GM12878 (cell line): ENCODE results near the gene HIKESHI.

ENCODE experiments used
- JUND ChIP-seq: IDR thresholded peaks from 2 replicates; pipeline ENCODE4 v1.6.1; 2012; ENCODE audit warnings: low read depth, mild to moderate bottlenecking, low read length, improper control_type of control experiment, moderate library complexity
- NFIC ChIP-seq: IDR thresholded peaks from 2 replicates; pipeline ENCODE4 v1.6.1; 2012; ENCODE audit warnings: low read depth, mild to moderate bottlenecking, inconsistent platforms, low read length, moderate library complexity
- NFYB ChIP-seq: IDR thresholded peaks from 2 replicates; pipeline ENCODE4 v1.6.1; 2011; ENCODE audit warnings: low read depth, mild to moderate bottlenecking, low read length, improper control_type of control experiment, moderate library complexity; ENCODE audit not compliant: insufficient read depth
- POLR2A ChIP-seq: IDR thresholded peaks from 2 replicates; pipeline ENCODE4 v1.6.1; 2011; ENCODE audit warnings: low read depth, mild to moderate bottlenecking, low read length
- RFX5 ChIP-seq: IDR thresholded peaks from 2 replicates; pipeline ENCODE4 v1.6.1; 2011; ENCODE audit warnings: low read depth, low read length, improper control_type of control experiment
- USF2 ChIP-seq: IDR thresholded peaks from 2 replicates; pipeline ENCODE4 v1.6.1; 2011; ENCODE audit warnings: low read depth, low read length, improper control_type of control experiment, borderline replicate concordance

- no peak for TF ChIP-seq POLR2A
- no peak for TF ChIP-seq NFYB
- TF ChIP-seq NFIC, result no peak
- TF ChIP-seq RFX5, result no peak
- no peak for TF ChIP-seq JUND
- TF ChIP-seq USF2, result no peak
Observed at GRCh38 chr11:86372586-86372985, 70.5 kb downstream of the HIKESHI start.
